Lower lobe of right lung (tissue), 2 donors: Measurements from ENCODE around the gene SLC5A9. TPM values are rescaled to one million over a fixed set of nuclear protein-coding genes. Genes with fewer than 3 reads are reported as not detected.
"Not testable (repeated sequence)": the region's sequence is repeated elsewhere in the genome, so short reads cannot be mapped to it uniquely, and the experiment has no call there.

Experiments
- ATAC-seq, 2 donors: fragments of 200-7000 bp; cut with Tn5 transposase; one replicate each; pipeline ENCODE4 v1.9.1; 2020 to 2022; ENCODE audit warnings: mild to moderate bottlenecking in 2 of 2, moderate library complexity in 2 of 2
- DNase-seq: peaks from one replicate; pipeline ENCODE4 v3.0.0-alpha.2; 2020
- H3K27ac ChIP-seq: fragments of 200-600 bp; one replicate; pipeline ENCODE4 v1.8.0; 2022
- H3K27me3 ChIP-seq: fragments of 200-600 bp; one replicate; pipeline ENCODE4 v1.8.0; 2022; ENCODE audit warnings: low read depth
- H3K36me3 ChIP-seq: fragments of 200-600 bp; one replicate; pipeline ENCODE4 v1.8.0; 2022; ENCODE audit warnings: mild to moderate bottlenecking
- H3K4me1 ChIP-seq: fragments of 200-600 bp; one replicate; pipeline ENCODE4 v1.8.0; 2022
- H3K4me3 ChIP-seq: fragments of 200-600 bp; one replicate; pipeline ENCODE4 v1.8.0; 2022; ENCODE audit warnings: mild to moderate bottlenecking
- H3K9me3 ChIP-seq: fragments of 200-600 bp; one replicate; pipeline ENCODE4 v1.8.0; 2022
- CTCF ChIP-seq: fragments of 200-600 bp; IDR thresholded peaks from one replicate; pipeline ENCODE4 v1.8.0; 2022; ENCODE audit warnings: antibody characterized with exemption, mild to moderate bottlenecking
- intact Hi-C: fragments of 100-400 bp; cut with DNase I; formaldehyde crosslinking; loops from one replicate; pipeline ENCODE4 v1.11.0; 2022
- total RNA-seq: library from RNA; stranded (reverse); fragmentation: NEBNext Ultra II Directional; extraction: Animal tissue kit (Norgen Biotek cat#: 25700); gene quantifications from one replicate; pipeline ENCODE4 v1.2.1, GENCODE V29; 2021
- donor health status: DM: no; HTN: yes; CAD: no; lungs with severe emphysema.

Gene SLC5A9
- total RNA-seq, 1 donor from 2014 or later, result 8.2 TPM

GRCh38 chr1:48251821-48252220, 29.3 kb downstream of the SLC5A9 start:
- intact Hi-C loops, result no loop called here
- Histone ChIP-seq H3K4me1 (peaks cover 2% of the 10 kb centered on the region), H3K4me3 (no peak overlapping the region), H3K36me3 (no peaks in the 10 kb centered on the region), H3K27ac (no peak overlapping the region), H3K9me3 (no peaks in the 10 kb centered on the region), H3K27me3 (no peaks in the 10 kb centered on the region)
- no peak for ATAC-seq
- DNase-seq, result no peak
- no peak for TF ChIP-seq CTCF

- no peak for TF ChIP-seq CTCF
- no peak for DNase-seq
Measured at GRCh38 chr1:48254254-48254653, 31.7 kb downstream of the SLC5A9 start.

GRCh38 chr1:48258106-48258505, 35.6 kb downstream of the SLC5A9 start:
- ATAC-seq, result no peak
- DNase-seq, result no peak
- Histone ChIP-seq H3K4me3 (no peak overlapping the region), H3K9me3 (no peaks in the 10 kb centered on the region), H3K4me1 (no peaks in the 10 kb centered on the region), H3K27me3 (no peaks in the 10 kb centered on the region), H3K27ac (no peak overlapping the region), H3K36me3 (no peaks in the 10 kb centered on the region)
- intact Hi-C loops, result no loop called here
- TF ChIP-seq CTCF, result no peak

More at GRCh38 chr1:48254254-48254653, 31.7 kb downstream of the SLC5A9 start:
- H3K27ac ChIP-seq, result no peak overlapping the region
- intact Hi-C loops, result no loop called here
- no peaks in the 10 kb centered on the region for H3K27me3 ChIP-seq
- no peaks in the 10 kb centered on the region for H3K36me3 ChIP-seq
- H3K4me3 ChIP-seq, result no peak overlapping the region
- H3K9me3 ChIP-seq, result no peaks in the 10 kb centered on the region
- ATAC-seq, result no peak
- no peaks in the 10 kb centered on the region for H3K4me1 ChIP-seq

- intact Hi-C loops, result no loop called here
- ATAC-seq (no peak), DNase-seq (no peak)
- no peak overlapping the region for H3K4me3 ChIP-seq
- no peaks in the 10 kb centered on the region for H3K4me1 ChIP-seq
- no peaks in the 10 kb centered on the region for H3K36me3 ChIP-seq
- TF ChIP-seq CTCF, result no peak
- H3K9me3 ChIP-seq, result no peaks in the 10 kb centered on the region
- no peaks in the 10 kb centered on the region for H3K27me3 ChIP-seq
- no peak overlapping the region for H3K27ac ChIP-seq
Measured at GRCh38 chr1:48261881-48262400, 39.4 kb downstream of the SLC5A9 start.

- intact Hi-C loops, result no loop called here
- H3K9me3 ChIP-seq, result no peaks in the 10 kb centered on the region
- ATAC-seq (no peak), DNase-seq (no peak)
- H3K36me3 ChIP-seq, result no peaks in the 10 kb centered on the region
- H3K27me3 ChIP-seq, result no peaks in the 10 kb centered on the region
- no peak overlapping the region for H3K27ac ChIP-seq
- H3K4me3 ChIP-seq, result no peak overlapping the region
- H3K4me1 ChIP-seq, result no peaks in the 10 kb centered on the region
- no peak for TF ChIP-seq CTCF
Measured at GRCh38 chr1:48263041-48263440, 40.5 kb downstream of the SLC5A9 start.

GRCh38 chr1:48266576-48266975, 44.1 kb downstream of the SLC5A9 start:
- Histone ChIP-seq H3K9me3 (no peaks in the 10 kb centered on the region), H3K4me3 (no peak overlapping the region), H3K27ac (no peak overlapping the region), H3K36me3 (no peaks in the 10 kb centered on the region), H3K27me3 (no peaks in the 10 kb centered on the region), H3K4me1 (no peaks in the 10 kb centered on the region)
- TF ChIP-seq CTCF, result no peak
- no peak for ATAC-seq
- DNase-seq, result no peak
- intact Hi-C loops, result no loop called here

GRCh38 chr1:48277437-48277836, 54.9 kb downstream of the SLC5A9 start:
- H3K4me1 ChIP-seq, ATAC-seq, H3K4me3 ChIP-seq, H3K27me3 ChIP-seq, DNase-seq, intact Hi-C loops, H3K36me3 ChIP-seq, H3K27ac ChIP-seq, H3K9me3 ChIP-seq: not testable (repeated sequence)

- H3K9me3 ChIP-seq, H3K27me3 ChIP-seq, ATAC-seq, H3K36me3 ChIP-seq, H3K4me3 ChIP-seq, H3K27ac ChIP-seq, DNase-seq, intact Hi-C loops, H3K4me1 ChIP-seq: not testable (repeated sequence)
Measured at GRCh38 chr1:48282329-48282728, 59.8 kb downstream of the SLC5A9 start.
